OCI-LY7 (cell line): ENCODE results near the gene LRRC8C. TPM values are rescaled to one million over a fixed set of nuclear protein-coding genes. Genes with fewer than 3 reads are reported as not detected.

Experiments
- BruUV-seq: library from RNA; stranded (reverse); fragments of 400-500 nt; replicated peaks from 2 replicates; lab custom pipeline; 2021; lab: Mats Ljungman, UMichigan
- CTCF ChIA-PET: fragments of 300-600 bp; sonication (Branson Sonifier 250); formaldehyde crosslinking; loops from one replicate; lab custom pipeline; 2022; ENCODE audit warnings: antibody characterized with exemption; ENCODE audit not compliant: unreplicated experiment; lab: Charles Lee
- POLR2A ChIA-PET: fragments of 300-600 bp; sonication (Branson Sonifier 250); formaldehyde crosslinking; loops from one replicate; lab custom pipeline; 2022; ENCODE audit warnings: antibody characterized with exemption; lab: Charles Lee
- DNase-seq: peaks from one replicate; pipeline ENCODE4 v3.0.0-alpha.2; 2015; ENCODE audit warnings: low spot score
- H2AFZ ChIP-seq: fragments of 200-600 bp; sonication (generic), shearing (Covaris generic); 2 replicates; pipeline ENCODE4 v1.6.1; 2014; ENCODE audit warnings: mild to moderate bottlenecking, antibody characterized with exemption, low read length, moderate library complexity
- H3K27ac ChIP-seq: fragments of 200-600 bp; sonication (generic); 2 replicates; pipeline ENCODE4 v1.5.1; 2014; ENCODE audit warnings: mixed run types, low read depth, mild to moderate bottlenecking, moderate library complexity, low read length, inconsistent platforms; ENCODE audit not compliant: poor library complexity, severe bottlenecking
- H3K36me3 ChIP-seq: fragments of 200-600 bp; sonication (generic); 2 replicates; pipeline ENCODE4 v1.6.1; 2014; ENCODE audit warnings: mild to moderate bottlenecking, antibody characterized with exemption, low read length, moderate library complexity, mixed read lengths; ENCODE audit not compliant: insufficient read depth
- H3K4me1 ChIP-seq: fragments of 200-600 bp; sonication (generic); 2 replicates; pipeline ENCODE4 v1.5.1; 2014; ENCODE audit warnings: mild to moderate bottlenecking, low read length; ENCODE audit not compliant: insufficient read depth, poor library complexity, severe bottlenecking
- H3K4me2 ChIP-seq: fragments of 200-600 bp; sonication (generic); 2 replicates; pipeline ENCODE4 v1.6.1; 2014; ENCODE audit warnings: mild to moderate bottlenecking, low read length
- H3K4me3 ChIP-seq: fragments of 200-600 bp; sonication (generic); 2 replicates; pipeline ENCODE4 v1.5.1; 2014; ENCODE audit warnings: mild to moderate bottlenecking, low read depth, low read length; ENCODE audit not compliant: poor library complexity, severe bottlenecking
- H3K79me2 ChIP-seq: fragments of 200-600 bp; sonication (generic); 2 replicates; pipeline ENCODE4 v1.6.1; 2016; ENCODE audit warnings: low read depth, mild to moderate bottlenecking, low read length, moderate library complexity, mixed read lengths; ENCODE audit not compliant: insufficient read depth
- H3K9me2 ChIP-seq: fragments of 200-600 bp; sonication (generic); 2 replicates; pipeline ENCODE4 v1.6.1; 2016; ENCODE audit warnings: mild to moderate bottlenecking, low read length, mixed read lengths; ENCODE audit not compliant: insufficient read depth
- H3K9me3 ChIP-seq: fragments of 200-600 bp; sonication (generic); 2 replicates; pipeline ENCODE4 v1.6.1; 2014; ENCODE audit warnings: mild to moderate bottlenecking, mixed run types, low read length, mixed read lengths
- H4K20me1 ChIP-seq: fragments of 200-600 bp; sonication (generic); 2 replicates; pipeline ENCODE4 v1.6.1; 2014; ENCODE audit warnings: mild to moderate bottlenecking, antibody characterized with exemption, low read length, moderate library complexity, mixed read lengths; ENCODE audit not compliant: insufficient read depth
- EZH2phosphoT487 ChIP-seq: fragments of 200-600 bp; sonication (generic); IDR thresholded peaks from 2 replicates; pipeline ENCODE4 v1.6.1; 2018; ENCODE audit warnings: low read depth, borderline replicate concordance, mild to moderate bottlenecking, mixed run types, antibody characterized with exemption, low read length, moderate library complexity, mixed read lengths
- intact Hi-C: fragments of 100-400 bp; cut with micrococcal nuclease; formaldehyde crosslinking; loops from one replicate; pipeline ENCODE4 v1.10.0; 2022; ENCODE audit not compliant: unreplicated experiment
- total RNA-seq, 2 experiments: library from RNA; depleted of rRNA in 1 of 2; stranded (reverse); fragments of >200 nt in 1 of 2; shearing (Covaris generic) in 1 of 2; gene quantifications; 2 replicates each; pipeline ENCODE4 v1.2.3, GENCODE V29; 2014 to 2022
- TF ChIP-seq, protein P1 (sequence below): fragments of 200-600 bp; sonication (generic); conservative IDR thresholded peaks from 2 replicates; pipeline ENCODE4 v1.5.1; 2014; ENCODE audit warnings: mild to moderate bottlenecking, antibody characterized with exemption, low read length, moderate library complexity, mixed read lengths

The LRRC8C gene
- total RNA-seq, 2 experiments from 2014 or later: 6.0 to 9.0 TPM

DNA sequence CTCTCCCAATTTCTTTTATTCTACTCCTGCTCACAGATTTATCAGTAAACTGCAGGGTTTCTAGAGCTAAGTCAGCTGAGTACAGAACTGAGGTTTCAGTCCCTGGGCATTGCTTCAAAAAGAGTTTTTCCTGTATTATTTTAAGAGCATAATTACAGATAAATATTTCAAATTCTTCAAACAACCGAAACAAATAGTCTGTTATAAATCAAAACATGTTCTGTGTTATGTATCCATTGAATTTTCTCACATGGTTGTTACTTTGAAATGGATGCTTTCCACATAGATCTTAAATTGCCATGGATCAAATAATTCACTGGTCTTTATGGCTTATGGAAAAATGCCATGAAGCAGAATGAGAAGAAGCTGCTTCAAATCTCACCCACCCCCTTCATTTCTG lies 64.5 kb downstream of the LRRC8C start:
- Histone ChIP-seq H3K79me2 (no peaks in the 10 kb centered on the region), H3K9me2 (no peaks in the 10 kb centered on the region), H3K4me2 (no peak overlapping the region), H3K27ac (no peak overlapping the region), H2AFZ (no peak overlapping the region), H3K4me3 (no peak overlapping the region), H3K4me1 (peaks cover 84% of the 10 kb centered on the region), H4K20me1 (no peaks in the 10 kb centered on the region), H3K9me3 (no peaks in the 10 kb centered on the region), H3K36me3 (no peaks in the 10 kb centered on the region)
- intact Hi-C loops: no loop called here
- TF ChIP-seq, protein P1, sequence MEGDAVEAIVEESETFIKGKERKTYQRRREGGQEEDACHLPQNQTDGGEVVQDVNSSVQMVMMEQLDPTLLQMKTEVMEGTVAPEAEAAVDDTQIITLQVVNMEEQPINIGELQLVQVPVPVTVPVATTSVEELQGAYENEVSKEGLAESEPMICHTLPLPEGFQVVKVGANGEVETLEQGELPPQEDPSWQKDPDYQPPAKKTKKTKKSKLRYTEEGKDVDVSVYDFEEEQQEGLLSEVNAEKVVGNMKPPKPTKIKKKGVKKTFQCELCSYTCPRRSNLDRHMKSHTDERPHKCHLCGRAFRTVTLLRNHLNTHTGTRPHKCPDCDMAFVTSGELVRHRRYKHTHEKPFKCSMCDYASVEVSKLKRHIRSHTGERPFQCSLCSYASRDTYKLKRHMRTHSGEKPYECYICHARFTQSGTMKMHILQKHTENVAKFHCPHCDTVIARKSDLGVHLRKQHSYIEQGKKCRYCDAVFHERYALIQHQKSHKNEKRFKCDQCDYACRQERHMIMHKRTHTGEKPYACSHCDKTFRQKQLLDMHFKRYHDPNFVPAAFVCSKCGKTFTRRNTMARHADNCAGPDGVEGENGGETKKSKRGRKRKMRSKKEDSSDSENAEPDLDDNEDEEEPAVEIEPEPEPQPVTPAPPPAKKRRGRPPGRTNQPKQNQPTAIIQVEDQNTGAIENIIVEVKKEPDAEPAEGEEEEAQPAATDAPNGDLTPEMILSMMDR: no peak
- TF ChIP-seq EZH2phosphoT487: no peak
- no peak for DNase-seq
- CTCF ChIA-PET: no interaction called here
- BruUV-seq: no TSS peak
- POLR2A ChIA-PET: interaction anchor here (3.1 kb wide), 1 partner anchor 23 kb away, joined by 21 read pairs; no protein-coding TSS in a partner anchor

DNA sequence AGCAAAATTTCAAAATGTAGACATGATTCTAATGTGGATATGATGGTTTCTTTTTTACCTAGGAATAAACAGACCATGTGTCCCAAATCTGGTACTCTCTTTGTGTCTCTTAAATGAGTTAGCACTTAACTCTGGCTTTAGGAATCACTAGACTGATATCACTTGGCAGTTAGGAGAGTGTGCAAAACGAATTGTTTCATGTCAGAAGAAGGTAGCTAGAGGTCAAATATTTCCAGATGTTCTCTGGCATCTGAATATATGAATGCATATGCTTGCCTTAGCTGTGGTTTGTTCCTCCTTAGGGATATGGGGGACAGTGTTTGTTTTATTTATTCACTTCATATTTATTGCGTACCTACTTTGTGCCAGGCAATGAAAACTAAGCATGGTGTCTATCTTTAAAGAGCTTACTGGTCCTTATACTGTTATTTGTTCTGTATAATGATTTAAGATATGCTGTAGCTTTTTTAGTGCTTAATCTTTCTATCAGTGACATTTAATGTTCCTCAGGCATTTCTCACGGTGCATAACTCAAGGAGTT lies 65.2 kb downstream of the LRRC8C start:
- H3K9me3 ChIP-seq: no peaks in the 10 kb centered on the region
- no peaks in the 10 kb centered on the region for H3K36me3 ChIP-seq
- no peaks in the 10 kb centered on the region for H3K79me2 ChIP-seq
- ChIA-PET CTCF (no interaction called here), POLR2A (interaction anchor here (0.8 to 3.1 kb wide), 4 partner anchors 17 to 64 kb away, joined by 3 to 21 read pairs (median 4); no protein-coding TSS in a partner anchor)
- TF ChIP-seq, protein P1: no peak
- TF ChIP-seq EZH2phosphoT487: no peak
- no peak overlapping the region for H3K4me2 ChIP-seq
- intact Hi-C loops: no loop called here
- no TSS peak for BruUV-seq
- no peak overlapping the region for H3K4me3 ChIP-seq
- no peaks in the 10 kb centered on the region for H4K20me1 ChIP-seq
- DNase-seq: no peak
- H2AFZ ChIP-seq: no peak overlapping the region
- peaks cover 76% of the 10 kb centered on the region for H3K4me1 ChIP-seq
- H3K27ac ChIP-seq: no peak overlapping the region
- no peaks in the 10 kb centered on the region for H3K9me2 ChIP-seq

DNA sequence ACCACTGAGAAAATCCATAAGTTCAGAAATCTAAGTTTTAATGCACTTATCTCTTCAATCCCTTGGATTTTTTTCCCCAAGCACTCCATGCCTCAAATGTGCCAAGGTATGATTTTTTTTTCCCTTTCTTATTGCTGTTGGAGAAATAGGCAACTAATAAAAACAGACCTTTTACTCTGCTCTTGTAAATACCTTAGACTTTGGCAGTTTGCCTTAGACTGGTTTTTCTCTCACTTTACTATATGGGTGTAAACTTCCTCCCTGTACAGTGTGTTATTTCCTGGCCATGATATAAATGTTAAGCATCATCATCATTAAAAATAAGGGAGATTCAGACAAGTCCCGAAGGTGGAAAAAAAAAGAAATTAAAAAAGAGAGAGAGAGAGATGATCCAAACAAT lies 65.7 kb downstream of the LRRC8C start:
- no peak for TF ChIP-seq EZH2phosphoT487
- TF ChIP-seq, protein P1: no peak
- H3K9me2 ChIP-seq: no peaks in the 10 kb centered on the region
- no peaks in the 10 kb centered on the region for H3K9me3 ChIP-seq
- no peak overlapping the region for H3K4me3 ChIP-seq
- peaks cover 71% of the 10 kb centered on the region for H3K4me1 ChIP-seq
- H3K36me3 ChIP-seq: no peaks in the 10 kb centered on the region
- CTCF ChIA-PET: interaction anchor here (1.0 kb wide), 1 partner anchor 64 kb away, joined by 3 read pairs; no protein-coding TSS in a partner anchor
- no peak overlapping the region; the same call in 1 of the 2 replicates for H2AFZ ChIP-seq
- H3K27ac ChIP-seq: no peak overlapping the region
- intact Hi-C loops: no loop called here
- H3K79me2 ChIP-seq: no peaks in the 10 kb centered on the region
- BruUV-seq: no TSS peak
- no peak for DNase-seq
- no peaks in the 10 kb centered on the region for H4K20me1 ChIP-seq
- POLR2A ChIA-PET: interaction anchor here (0.8 to 3.1 kb wide), 6 partner anchors 14 to 63 kb away, joined by 3 to 21 read pairs (median 4); no protein-coding TSS in a partner anchor
- H3K4me2 ChIP-seq: no peak overlapping the region
